Uterine smooth muscle cell (primary cell): Measurements from ENCODE around the gene NAIF1. TPM values are rescaled to one million over a fixed set of nuclear protein-coding genes. Genes with fewer than 3 reads are reported as not detected.

ENCODE experiments used
- total RNA-seq: library from RNA; depleted of rRNA; stranded (reverse); fragments of >200 nt; gene quantifications from 2 replicates; pipeline ENCODE4 v1.2.3, GENCODE V29; 2014

Gene NAIF1, protein sequence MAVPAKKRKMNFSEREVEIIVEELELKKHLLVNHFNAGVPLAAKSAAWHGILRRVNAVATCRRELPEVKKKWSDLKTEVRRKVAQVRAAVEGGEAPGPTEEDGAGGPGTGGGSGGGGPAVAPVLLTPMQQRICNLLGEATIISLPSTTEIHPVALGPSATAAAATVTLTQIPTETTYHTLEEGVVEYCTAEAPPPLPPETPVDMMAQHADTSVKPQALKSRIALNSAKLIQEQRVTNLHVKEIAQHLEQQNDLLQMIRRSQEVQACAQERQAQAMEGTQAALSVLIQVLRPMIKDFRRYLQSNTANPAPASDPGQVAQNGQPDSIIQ
- 10.5 and 11.1 TPM in 2 replicates for total RNA-seq

DNA sequence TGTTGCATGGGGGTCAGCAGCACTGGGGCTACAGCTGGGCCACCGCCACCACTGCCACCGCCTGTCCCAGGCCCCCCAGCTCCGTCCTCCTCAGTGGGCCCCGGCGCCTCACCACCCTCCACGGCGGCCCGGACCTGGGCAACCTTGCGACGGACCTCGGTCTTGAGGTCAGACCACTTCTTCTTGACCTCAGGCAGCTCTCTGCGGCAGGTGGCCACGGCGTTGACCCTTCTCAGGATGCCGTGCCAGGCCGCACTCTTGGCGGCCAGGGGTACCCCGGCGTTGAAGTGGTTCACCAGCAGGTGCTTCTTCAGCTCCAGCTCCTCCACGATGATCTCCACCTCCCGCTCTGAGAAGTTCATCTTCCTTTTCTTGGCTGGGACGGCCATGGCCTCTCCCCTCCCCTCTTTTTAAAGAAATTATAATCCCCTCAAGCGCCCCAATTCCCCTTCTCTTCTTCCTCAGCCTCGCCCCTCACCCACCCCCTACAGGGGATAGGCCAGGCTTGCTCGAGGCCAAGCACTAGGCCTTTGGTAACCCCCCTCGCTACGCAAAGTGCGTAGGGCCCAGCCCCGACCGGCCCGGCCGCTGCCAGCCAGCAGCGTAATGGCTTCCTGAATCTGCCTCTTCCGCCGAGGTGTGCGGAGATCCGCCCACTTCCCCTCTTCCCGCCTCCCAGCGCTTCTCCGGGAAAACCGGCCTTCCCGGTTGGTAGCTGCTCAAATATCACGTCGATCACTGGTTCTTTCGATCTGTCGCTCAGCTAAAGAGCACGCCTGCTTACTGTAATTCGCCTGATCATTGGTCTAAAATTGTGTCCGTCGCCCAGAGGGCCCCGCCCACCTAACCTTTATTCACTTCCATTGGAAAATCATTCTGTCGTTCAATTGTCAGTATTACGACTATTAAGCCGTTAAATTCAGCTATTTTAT lies at the start of gene NAIF1:
Gene NAIF1 (minus strand): TSS at position 608 of the 932 bp plus-strand sequence. CDS start 219 bp downstream, at position 389.

DNA sequence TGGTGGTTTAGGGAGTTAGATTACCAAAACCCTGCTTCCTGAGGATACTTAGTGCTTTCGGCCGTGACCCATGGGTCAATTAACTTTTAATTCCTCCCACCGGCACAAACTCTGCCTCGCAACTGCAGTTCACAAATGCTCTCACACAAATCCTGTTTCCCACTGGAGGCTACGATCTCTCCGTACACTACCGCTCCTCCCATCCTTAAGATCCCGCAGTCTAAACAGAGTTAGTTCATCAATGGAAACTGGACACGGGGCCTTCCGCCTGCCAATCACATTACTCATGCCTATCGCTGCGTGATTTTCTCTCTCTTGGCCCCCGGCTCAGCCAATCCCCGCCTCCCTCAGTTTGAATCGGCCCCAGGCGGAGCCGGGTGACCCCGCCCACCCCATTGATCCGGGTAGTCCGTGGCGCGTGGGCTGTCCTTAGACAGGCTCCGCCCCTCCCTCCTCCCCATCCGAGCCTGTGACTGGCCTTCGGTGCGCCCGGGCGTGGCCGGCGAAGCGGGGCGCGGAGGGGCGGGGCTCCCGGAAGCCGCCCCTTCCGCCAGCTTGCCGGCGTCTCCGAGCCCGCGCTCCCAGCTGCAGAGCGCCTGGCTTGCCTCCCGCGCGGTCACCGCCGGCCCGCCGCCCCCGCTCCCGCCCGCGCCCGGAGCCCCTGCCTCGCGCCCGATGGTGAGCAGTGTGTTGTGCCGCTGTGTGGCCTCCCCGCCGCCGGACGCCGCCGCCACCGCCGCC lies 695 bp upstream of the NAIF1 start, which contains the start of gene SLC25A25:
Gene SLC25A25 (plus strand): TSS at position 588 of the 741 bp plus-strand sequence. CDS start 88 bp downstream, at position 676.

Other genes starting within 250 kb of the NAIF1 start
- gene ENG, start 212.7 kb downstream of the NAIF1 start, total RNA-seq, result 5.8 and 7.1 TPM in 2 replicates
- 15.1 and 15.2 TPM in 2 replicates for gene AK1, start 189.6 kb downstream of the NAIF1 start, total RNA-seq
- gene ST6GALNAC6, start 167.7 kb downstream of the NAIF1 start, total RNA-seq, result 26.1 and 29.6 TPM in 2 replicates
- 19.5 and 21.9 TPM in 2 replicates for gene ST6GALNAC4, start 150.3 kb downstream of the NAIF1 start, total RNA-seq
- 1.2 and 3.1 TPM in 2 replicates for gene PIP5KL1, start 136.5 kb downstream of the NAIF1 start, total RNA-seq
- gene DPM2, start 129.5 kb downstream of the NAIF1 start, total RNA-seq, result 13.0 and 14.3 TPM in 2 replicates
- 10.2 and 15.0 TPM in 2 replicates for gene EEIG1, start 86.3 kb downstream of the NAIF1 start, total RNA-seq
- 49.7 and 55.6 TPM in 2 replicates for gene SLC25A25, start 912 bp upstream of the NAIF1 start, total RNA-seq
- 55.0 and 82.1 TPM in 2 replicates for gene PTGES2, start 60.4 kb upstream of the NAIF1 start, total RNA-seq
- not detected in 2 replicates for gene LCN2, start 82.1 kb upstream of the NAIF1 start, total RNA-seq
- 23.0 and 35.4 TPM in 2 replicates for gene BBLN, start 92.9 kb upstream of the NAIF1 start, total RNA-seq
- gene CIZ1, start 124.3 kb upstream of the NAIF1 start, total RNA-seq, result 25.3 and 25.5 TPM in 2 replicates
- gene DNM1, start 136.1 kb upstream of the NAIF1 start, total RNA-seq, result 19.5 and 20.7 TPM in 2 replicates
- gene GOLGA2, start 208.7 kb upstream of the NAIF1 start, total RNA-seq, result 127 and 163 TPM in 2 replicates
- gene SWI5, start 209.0 kb upstream of the NAIF1 start, total RNA-seq, result 30.2 and 31.2 TPM in 2 replicates